Loucy (cell line): ENCODE data around the gene AMN.

Source experiments
- H2AFZ ChIP-seq: fragments of 200-600 bp; sonication (generic); 2 replicates; pipeline ENCODE4 v1.6.0; 2016; ENCODE audit warnings: antibody characterized with exemption, mild to moderate bottlenecking, low read length, moderate library complexity
- H3F3A ChIP-seq: fragments of 200-600 bp; 2 replicates; pipeline ENCODE4 v1.6.0; 2016; ENCODE audit warnings: antibody characterized with exemption, low read depth, mild to moderate bottlenecking
- H3K27me3 ChIP-seq: fragments of 200-600 bp; sonication (generic); 2 replicates; pipeline ENCODE4 v1.6.1; 2014; ENCODE audit warnings: low read length, mild to moderate bottlenecking; ENCODE audit not compliant: insufficient read depth, poor library complexity, severe bottlenecking
- H3K36me3 ChIP-seq: fragments of 200-600 bp; sonication (generic); 2 replicates; pipeline ENCODE4 v1.6.1; 2016; ENCODE audit warnings: low read length; ENCODE audit not compliant: insufficient read depth
- H3K4me1 ChIP-seq: fragments of 200-600 bp; sonication (generic); 2 replicates; pipeline ENCODE4 v1.5.1; 2014; ENCODE audit warnings: low read length, mild to moderate bottlenecking; ENCODE audit not compliant: insufficient read depth, poor library complexity, severe bottlenecking
- H3K4me2 ChIP-seq: fragments of 200-600 bp; sonication (generic); 2 replicates; pipeline ENCODE4 v1.6.0; 2014; ENCODE audit warnings: antibody characterized with exemption, low read length, low read depth, mild to moderate bottlenecking; ENCODE audit not compliant: poor library complexity, severe bottlenecking
- H3K4me3 ChIP-seq: fragments of 200-600 bp; sonication (generic); 2 replicates; pipeline ENCODE4 v1.5.1; 2014; ENCODE audit warnings: low read length, mild to moderate bottlenecking, mixed read lengths; ENCODE audit not compliant: poor library complexity, severe bottlenecking
- H3K79me2 ChIP-seq: fragments of 200-600 bp; sonication (generic); 2 replicates; pipeline ENCODE4 v1.6.1; 2014; ENCODE audit warnings: low read length; ENCODE audit not compliant: insufficient read depth
- H3K9ac ChIP-seq: fragments of 200-600 bp; sonication (generic); 2 replicates; pipeline ENCODE4 v1.6.0; 2014; ENCODE audit warnings: mild to moderate bottlenecking, low read depth, low read length, moderate library complexity; ENCODE audit not compliant: poor library complexity, severe bottlenecking
- H3K9me2 ChIP-seq: fragments of 200-600 bp; sonication (generic); replicated peaks from 2 replicates; pipeline ENCODE4 v1.6.1; 2016; ENCODE audit warnings: low read depth, low read length, mixed read lengths
- H3K9me3 ChIP-seq: fragments of 200-600 bp; sonication (generic); 2 replicates; pipeline ENCODE4 v1.6.1; 2014; ENCODE audit warnings: mild to moderate bottlenecking, antibody characterized with exemption, low read length, low read depth; ENCODE audit not compliant: insufficient read depth
- H4K20me1 ChIP-seq: fragments of 200-600 bp; sonication (generic); 2 replicates; pipeline ENCODE4 v1.6.0; 2014; ENCODE audit warnings: antibody characterized with exemption, low read length, mild to moderate bottlenecking; ENCODE audit not compliant: insufficient read depth, poor library complexity, severe bottlenecking
- EZH2phosphoT487 ChIP-seq: fragments of 200-600 bp; IDR thresholded peaks from 2 replicates; pipeline ENCODE4 v1.6.1; 2018; ENCODE audit warnings: antibody characterized with exemption, mild to moderate bottlenecking, moderate library complexity, borderline replicate concordance
- TF ChIP-seq, protein P1 (sequence below): fragments of 200-600 bp; sonication (generic); conservative IDR thresholded peaks from 2 replicates; pipeline ENCODE4 v1.5.1; 2014; ENCODE audit warnings: mild to moderate bottlenecking, antibody characterized with exemption, low read length

Gene AMN

DNA sequence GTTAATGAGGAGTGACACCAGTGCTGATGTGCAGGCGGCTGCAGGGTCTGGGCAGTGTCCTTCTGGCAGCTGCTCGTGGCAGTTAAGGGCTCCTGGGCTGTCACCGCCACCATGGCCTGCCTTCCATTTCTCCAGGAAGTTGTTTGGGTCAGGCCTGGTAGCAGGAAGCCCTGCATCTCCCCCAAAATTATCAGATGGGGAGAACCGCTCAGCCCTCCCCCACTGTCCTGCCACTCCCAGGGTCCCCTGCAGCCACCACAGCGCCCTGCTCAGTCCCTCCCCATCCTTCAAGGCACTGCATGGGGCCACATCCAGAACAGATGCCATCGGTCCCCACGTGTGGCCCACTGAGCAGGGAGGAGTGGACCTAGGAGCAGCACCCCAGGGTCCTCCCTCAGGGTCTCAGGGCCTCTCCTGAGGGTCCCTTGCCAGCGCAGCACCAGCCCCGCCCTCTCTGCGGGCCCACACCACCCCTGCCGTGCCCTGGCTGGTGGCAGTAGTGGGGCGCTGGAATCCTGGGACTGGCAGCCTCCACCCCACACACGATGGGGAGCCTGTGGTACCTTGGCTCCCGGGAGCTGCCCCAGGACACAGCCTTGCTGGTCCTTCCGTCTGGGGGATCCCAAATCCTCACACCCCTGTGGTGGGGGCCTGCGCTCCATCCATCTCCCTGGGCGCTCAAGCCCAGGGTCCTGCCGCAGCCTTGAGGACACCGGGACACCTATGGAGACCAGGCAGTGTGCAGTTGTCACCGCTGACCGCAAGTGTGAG is 10.3 kb upstream of the AMN start:
- TF ChIP-seq, protein P1, sequence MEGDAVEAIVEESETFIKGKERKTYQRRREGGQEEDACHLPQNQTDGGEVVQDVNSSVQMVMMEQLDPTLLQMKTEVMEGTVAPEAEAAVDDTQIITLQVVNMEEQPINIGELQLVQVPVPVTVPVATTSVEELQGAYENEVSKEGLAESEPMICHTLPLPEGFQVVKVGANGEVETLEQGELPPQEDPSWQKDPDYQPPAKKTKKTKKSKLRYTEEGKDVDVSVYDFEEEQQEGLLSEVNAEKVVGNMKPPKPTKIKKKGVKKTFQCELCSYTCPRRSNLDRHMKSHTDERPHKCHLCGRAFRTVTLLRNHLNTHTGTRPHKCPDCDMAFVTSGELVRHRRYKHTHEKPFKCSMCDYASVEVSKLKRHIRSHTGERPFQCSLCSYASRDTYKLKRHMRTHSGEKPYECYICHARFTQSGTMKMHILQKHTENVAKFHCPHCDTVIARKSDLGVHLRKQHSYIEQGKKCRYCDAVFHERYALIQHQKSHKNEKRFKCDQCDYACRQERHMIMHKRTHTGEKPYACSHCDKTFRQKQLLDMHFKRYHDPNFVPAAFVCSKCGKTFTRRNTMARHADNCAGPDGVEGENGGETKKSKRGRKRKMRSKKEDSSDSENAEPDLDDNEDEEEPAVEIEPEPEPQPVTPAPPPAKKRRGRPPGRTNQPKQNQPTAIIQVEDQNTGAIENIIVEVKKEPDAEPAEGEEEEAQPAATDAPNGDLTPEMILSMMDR, result no peak
- no peak for TF ChIP-seq EZH2phosphoT487
- Histone ChIP-seq H2AFZ (no peak overlapping the region), H4K20me1 (no peaks in the 10 kb centered on the region), H3K9ac (no peak overlapping the region), H3F3A (no peaks in the 10 kb centered on the region), H3K27me3 (no peaks in the 10 kb centered on the region), H3K36me3 (no peaks in the 10 kb centered on the region), H3K79me2 (no peaks in the 10 kb centered on the region), H3K4me1 (peaks cover 12% of the 10 kb centered on the region), H3K4me3 (no peak overlapping the region), H3K4me2 (no peak overlapping the region), H3K9me2 (no peaks in the 10 kb centered on the region), H3K9me3 (no peaks in the 10 kb centered on the region)

DNA sequence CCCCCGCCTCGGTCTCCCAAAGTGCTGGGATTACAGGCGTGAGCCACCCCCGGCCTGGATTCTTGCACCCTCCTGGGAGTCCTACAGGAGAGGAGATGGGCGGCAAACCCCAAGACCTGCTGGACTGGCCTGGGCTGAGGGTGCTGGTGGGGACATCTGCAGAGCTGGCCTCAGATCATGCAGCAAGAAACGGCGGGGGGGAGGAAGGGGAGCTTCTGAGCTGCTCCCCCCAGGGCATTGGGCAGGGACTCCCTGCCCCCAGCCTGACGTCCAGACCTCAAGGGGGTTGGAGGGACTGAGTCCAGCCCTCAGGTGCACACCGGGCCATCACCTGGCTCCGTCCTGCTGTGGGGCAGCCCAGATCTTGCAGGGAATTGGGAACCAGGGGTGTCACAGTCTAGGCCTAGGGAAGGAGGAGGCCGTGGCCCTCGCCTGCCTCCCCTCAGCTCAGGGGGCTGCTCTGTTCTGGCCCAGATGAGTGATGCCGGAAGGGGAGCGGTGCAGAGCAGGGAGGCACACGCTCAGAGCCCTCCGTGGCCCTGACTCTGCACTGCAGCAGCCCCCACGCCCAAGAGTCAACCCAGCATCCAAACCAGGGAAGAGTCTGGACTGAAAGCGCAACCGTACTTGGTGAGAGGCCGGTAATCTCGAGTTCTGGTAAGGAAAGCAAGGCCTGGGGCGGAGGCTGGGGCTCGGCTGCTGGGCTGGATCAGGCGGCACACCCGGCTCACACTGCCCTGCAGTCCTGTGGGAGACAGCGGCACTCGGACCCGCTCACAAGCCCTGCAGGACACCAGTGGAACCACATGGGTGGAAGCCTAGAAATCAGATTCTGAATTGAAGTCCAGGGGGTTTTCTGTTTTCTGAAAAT is 8.9 kb upstream of the AMN start:
- no peak for TF ChIP-seq EZH2phosphoT487
- TF ChIP-seq, protein P1, result no peak
- H3K9ac ChIP-seq, result no peak overlapping the region
- H4K20me1 ChIP-seq, result no peaks in the 10 kb centered on the region
- no peaks in the 10 kb centered on the region for H3K36me3 ChIP-seq
- H3K4me3 ChIP-seq, result no peak overlapping the region
- no peaks in the 10 kb centered on the region for H3K27me3 ChIP-seq
- H3K4me1 ChIP-seq, result peaks cover 19% of the 10 kb centered on the region
- no peaks in the 10 kb centered on the region for H3K79me2 ChIP-seq
- H2AFZ ChIP-seq, result no peak overlapping the region
- H3K4me2 ChIP-seq, result no peak overlapping the region
- H3K9me3 ChIP-seq, result no peaks in the 10 kb centered on the region
- H3F3A ChIP-seq, result no peaks in the 10 kb centered on the region
- H3K9me2 ChIP-seq, result no peaks in the 10 kb centered on the region

DNA sequence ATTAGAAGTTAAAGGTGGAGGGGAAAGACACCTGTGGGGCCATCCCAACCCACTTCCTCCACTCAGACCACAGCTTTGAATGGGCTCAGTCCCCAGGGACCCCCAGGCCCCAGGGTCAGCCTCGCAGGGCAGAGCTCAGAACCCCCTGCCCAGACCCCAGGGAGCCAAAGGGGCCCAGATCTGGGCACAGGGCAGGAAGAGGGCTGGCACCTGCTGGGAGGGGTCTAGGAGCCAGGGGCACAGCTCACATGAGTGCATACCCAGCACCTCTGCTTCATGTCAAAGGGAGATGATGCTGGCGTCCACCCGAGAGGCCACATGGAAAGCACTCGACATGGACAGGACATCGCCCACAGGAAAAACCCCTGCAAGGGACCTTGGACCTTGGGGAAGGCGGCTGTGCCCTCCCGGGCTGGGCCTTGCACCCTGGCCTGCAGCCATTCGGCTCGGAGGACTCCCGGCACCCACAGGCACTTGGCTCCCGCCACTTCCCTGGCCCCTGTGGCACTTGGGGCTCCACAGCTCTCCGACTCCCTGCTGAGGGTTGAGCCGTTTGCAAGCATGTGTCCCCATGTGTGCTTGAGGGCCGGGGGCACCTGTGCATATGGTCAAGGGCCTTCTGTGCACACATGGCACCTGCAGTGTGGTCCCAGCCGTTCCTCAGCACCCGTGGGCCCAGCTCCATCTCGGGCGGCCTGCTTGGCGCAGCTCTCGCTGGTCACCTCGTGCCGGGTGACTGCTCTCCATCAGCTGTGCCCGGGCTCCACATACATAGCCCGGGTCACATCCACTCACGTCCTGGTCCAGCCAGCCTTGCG is 7.8 kb upstream of the AMN start:
- H3K4me3 ChIP-seq, result no peak overlapping the region

More for the DNA sequence above, 7.8 kb upstream of the AMN start:
- no peaks in the 10 kb centered on the region for H4K20me1 ChIP-seq
- H2AFZ ChIP-seq, result no peak overlapping the region
- no peaks in the 10 kb centered on the region for H3K9me2 ChIP-seq
- H3K9me3 ChIP-seq, result no peaks in the 10 kb centered on the region
- H3K79me2 ChIP-seq, result no peaks in the 10 kb centered on the region
- H3K4me2 ChIP-seq, result no peak overlapping the region
- H3K36me3 ChIP-seq, result no peaks in the 10 kb centered on the region
- H3K4me1 ChIP-seq, result peaks cover 19% of the 10 kb centered on the region
- H3K9ac ChIP-seq, result no peak overlapping the region
- H3K27me3 ChIP-seq, result no peaks in the 10 kb centered on the region
- no peaks in the 10 kb centered on the region for H3F3A ChIP-seq
- no peak for TF ChIP-seq EZH2phosphoT487
- TF ChIP-seq, protein P1, result no peak
